T-helper 2 cell (primary cell): ENCODE data around the gene BCKDHA.
A peak's percentile ranks its signal among the peaks of the same experiment; 100 is the strongest.
"Not testable (repeated sequence)": the region's sequence is repeated elsewhere in the genome, so short reads cannot be mapped to it uniquely, and the experiment has no call there.

ENCODE experiments used
- DNase-seq, 5 experiments: peaks; one replicate each; pipeline versions ENCODE4 v3.0.0 to v3.0.0-alpha.2; 2012 to 2022

BCKDHA gene

GRCh38 chr19:41426952-41427646 is 29.5 kb downstream of the BCKDHA start, which contains the start of gene B3GNT8:
Gene B3GNT8, minus strand, starts transcription at chr19:41427374. Its CDS starts 596 bp downstream, at chr19:41426778.
- DNase-seq: peak in 3 of 5 experiments; percentile 10 to 61 (median 35)

DNA sequence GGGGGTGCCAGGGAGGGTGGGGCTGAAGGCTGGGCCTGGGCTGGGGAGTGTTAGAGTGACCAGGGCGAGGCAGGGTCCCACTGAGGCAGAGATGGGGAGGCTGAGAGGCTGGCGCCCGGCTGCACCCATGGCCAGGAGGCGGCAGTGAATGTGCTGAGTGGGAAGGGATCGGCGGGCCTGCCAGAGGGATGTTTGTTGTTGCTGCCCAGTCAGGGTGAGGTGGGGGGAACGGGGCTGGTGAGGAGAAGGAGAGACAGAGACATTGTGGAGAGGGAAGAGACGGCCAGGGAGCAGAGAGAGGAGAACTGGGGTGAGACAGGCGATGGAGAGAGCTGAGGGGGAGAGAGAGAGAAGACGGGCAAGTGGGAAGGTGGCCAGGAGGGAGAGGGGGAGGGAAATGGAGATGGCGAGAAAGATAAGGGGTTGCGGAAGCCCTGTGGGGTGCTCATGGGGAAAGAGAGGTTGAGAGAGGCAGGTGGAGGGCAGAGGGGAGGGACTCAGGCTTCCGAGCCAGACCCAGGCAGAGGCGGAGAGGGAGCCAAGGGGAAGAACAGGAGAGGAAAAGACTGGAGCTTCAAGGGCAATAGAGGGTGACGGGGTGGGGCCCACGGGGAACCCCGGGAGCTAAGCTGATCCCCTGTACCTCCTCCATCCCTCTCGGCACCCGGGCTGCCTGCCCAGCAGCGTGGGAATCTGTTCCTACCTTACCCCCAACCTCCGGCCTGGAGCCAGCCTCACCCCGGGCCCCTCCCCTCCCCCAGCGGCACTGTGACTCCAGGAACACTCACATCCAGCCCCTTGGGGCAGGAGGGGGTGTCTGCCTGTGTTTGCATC is 30.2 kb downstream of the BCKDHA start:
- DNase-seq: peak in 2 of 5 experiments; percentile 75 to 80

- no peak for DNase-seq
Observed at GRCh38 chr19:41428481-41428859, 30.9 kb downstream of the BCKDHA start.

DNA sequence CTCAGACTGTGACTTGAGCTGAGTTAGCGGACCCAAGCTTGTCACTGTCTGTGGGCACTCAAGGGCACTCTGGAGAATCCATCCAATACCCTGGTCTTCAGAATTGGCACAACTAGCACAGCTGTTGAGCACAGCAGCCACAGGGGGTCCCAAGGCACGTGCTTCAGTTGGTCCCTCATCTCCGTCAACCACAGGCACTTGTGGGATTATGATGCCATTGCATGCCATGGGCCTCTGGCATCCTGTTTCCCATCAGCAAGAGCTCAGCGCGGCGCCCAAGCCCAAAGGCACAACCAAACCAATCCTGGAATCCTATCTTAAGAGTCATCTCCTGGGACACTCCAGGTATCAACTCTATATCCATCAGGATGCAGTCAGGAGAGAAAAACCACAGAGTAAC is 33.3 kb downstream of the BCKDHA start:
- DNase-seq: no peak

DNA sequence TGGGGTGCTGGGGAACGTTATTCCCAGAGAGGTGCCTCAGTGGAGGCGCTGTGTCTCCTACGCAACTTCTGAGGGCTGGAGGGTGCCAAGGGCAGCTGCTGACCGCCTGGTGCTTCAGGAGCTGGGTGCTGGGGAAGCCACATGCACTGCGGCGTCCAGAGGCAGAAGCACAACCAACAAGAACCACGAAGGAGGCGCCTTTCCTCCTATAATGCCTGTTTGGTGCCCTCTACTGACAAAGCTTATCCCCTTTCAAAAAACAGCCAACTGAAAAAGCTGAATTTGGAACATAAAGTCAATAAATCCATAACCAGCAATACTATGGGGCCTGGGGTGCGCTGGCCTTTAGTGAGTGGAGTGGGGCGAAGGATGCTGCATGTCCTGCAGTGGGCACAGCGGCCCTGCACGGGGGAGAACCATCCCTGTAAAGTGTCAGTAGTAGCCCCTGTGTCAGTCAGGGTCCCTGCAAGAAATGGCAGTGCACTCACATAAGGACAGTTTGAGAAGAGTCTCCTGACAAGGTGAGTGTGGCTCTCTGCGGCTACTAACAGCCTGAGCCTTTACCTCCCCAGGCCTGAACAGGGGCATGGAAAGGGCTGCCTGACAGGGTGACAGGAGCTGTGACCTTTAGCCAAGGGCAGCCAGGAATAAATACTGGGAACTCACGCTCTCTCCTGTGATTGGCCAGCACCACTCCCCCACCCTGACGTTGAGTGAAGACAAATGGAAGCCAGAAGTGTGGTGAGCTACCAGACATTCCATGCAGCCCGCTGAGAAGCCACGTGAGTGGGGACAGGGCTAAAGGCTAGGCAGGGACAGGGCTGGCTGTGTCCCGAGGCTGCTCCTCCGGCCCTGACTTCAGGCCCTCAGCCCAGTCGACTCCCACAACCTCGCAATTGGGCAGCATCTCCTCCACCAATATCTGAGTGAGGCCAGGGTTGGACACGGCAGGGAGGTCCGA is 34.1 kb downstream of the BCKDHA start:
- DNase-seq: peak in 1 of 5 experiments; percentile 28

DNA sequence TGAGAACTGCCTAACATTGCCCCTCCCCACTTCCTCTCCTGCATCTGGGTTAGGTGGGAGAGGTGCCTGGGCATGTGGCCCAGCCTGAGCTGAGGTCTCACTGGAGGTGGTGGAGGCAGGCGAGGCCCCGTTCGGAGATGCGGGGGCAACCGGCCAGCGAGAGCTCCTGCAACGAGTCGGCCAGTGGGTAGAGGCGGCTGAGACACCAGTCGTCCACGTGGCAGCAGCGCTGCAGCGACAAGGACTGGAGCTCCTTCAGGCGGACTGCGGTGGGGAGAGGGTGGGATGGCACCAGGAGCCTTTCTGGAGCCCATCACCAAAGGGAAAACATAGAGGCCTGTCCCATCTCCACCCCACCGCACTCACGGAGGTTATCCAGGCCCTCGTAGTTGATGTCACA is 35.6 kb downstream of the BCKDHA start:
- no peak for DNase-seq

- DNase-seq: no peak
Observed at GRCh38 chr19:41434450-41434849, 36.8 kb downstream of the BCKDHA start.

DNA sequence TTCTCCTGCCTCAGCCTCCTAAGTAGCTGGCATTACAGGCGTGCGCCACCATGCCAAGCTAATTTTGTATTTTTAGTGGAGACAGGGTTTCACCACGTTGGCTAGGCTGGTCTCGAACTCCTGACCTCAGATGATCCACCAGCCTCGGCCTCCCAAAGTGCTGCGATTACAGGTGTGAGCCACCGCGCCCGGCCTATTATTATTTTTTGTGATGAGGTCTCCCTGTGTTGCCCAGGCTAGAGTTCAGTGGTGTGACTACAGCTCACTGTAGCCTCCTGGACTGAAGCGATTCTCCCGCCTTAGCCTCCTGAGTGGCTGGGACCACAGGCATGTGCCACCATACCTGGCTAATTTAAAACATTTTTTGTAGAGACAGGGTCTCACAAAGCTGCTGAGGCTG is 37.8 kb downstream of the BCKDHA start:
- not testable (repeated sequence) for DNase-seq

DNA sequence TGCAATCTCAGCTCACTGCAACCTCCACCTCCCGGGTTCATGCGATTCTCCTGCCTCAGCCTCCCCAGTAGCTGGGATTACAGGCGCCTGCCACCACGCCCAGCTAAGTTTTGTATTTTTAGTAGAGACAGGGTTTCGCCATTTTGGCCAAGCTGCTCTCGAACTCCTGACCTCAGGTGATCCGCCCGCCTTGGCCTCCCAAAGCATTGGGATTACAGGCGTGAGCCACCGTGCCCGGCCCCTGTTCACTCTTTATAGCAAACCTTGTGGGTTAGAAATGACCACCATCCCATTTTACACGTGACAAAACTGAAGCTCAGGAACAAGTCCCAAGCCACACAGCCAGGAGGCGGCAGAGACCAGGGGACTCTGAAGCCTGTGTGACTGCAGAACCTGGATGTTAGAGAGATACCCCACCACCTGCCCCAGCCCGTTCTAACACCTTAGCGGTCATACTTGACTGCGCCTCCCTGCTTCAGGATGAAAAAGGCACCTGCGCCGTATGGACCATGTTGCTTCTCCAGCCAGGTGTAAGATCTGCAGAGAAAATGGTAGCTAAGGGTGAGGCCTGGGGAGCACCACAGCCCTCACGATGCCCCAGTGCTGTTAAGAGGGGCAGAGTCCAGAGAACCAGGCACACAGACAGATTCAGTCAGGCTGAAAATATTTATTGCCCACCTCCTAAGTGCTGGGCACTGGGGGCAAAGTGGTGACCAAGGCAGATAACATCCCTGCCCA is 38.5 kb downstream of the BCKDHA start:
- DNase-seq: no peak

GRCh38 chr19:41436674-41436951 is 39.0 kb downstream of the BCKDHA start:
- no peak for DNase-seq

GRCh38 chr19:41437944-41438574 is 40.4 kb downstream of the BCKDHA start:
- no peak for DNase-seq

- peak; percentile 74 to 99 (median 92) for DNase-seq
Observed at GRCh38 chr19:41439441-41440222, 42.0 kb downstream of the BCKDHA start, which contains the start of gene DMAC2. Gene DMAC2, minus strand, starts transcription at chr19:41439912. Its CDS starts 13 bp downstream, at chr19:41439899.

GRCh38 chr19:41441321-41441945 is 43.8 kb downstream of the BCKDHA start:
- no peak for DNase-seq

GRCh38 chr19:41442473-41443355 is 45.1 kb downstream of the BCKDHA start, which contains the start of gene ERICH4:
Gene ERICH4, plus strand, starts transcription at chr19:41443156. Its CDS starts 14 bp downstream, at chr19:41443170.
- no peak for DNase-seq

- no peak for DNase-seq
Observed at GRCh38 chr19:41443813-41444455, 46.3 kb downstream of the BCKDHA start.

- no peak for DNase-seq
Observed at GRCh38 chr19:41445575-41445974, 48.0 kb downstream of the BCKDHA start.

GRCh38 chr19:41447732-41448332 is 50.2 kb downstream of the BCKDHA start:
- no peak for DNase-seq
